Measurements from ENCODE around the gene DSG3. TPM values are rescaled to one million over a fixed set of nuclear protein-coding genes. Genes with fewer than 3 reads are reported as not detected.

Gene DSG3
- total RNA-seq, 1 donor from 2014 or later = not detected

DNA sequence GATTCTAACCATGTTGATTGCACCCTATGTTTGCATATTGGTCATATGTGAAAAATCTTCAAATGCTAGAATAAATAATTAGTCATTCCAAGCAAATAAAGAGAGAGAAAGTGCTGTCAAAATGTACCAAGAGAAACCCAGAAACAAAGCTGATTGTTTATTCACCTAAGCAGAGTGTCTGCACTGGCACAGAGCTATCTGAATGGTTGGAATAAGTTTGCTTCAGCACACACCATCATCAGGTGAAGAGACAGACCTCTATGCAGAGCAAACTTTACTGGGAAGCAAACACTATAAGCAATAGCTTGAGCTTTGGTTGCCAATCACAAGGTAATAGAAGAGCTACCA, 45.5 kb upstream of the DSG3 start:
- no peak for DNase-seq (ENCODE audit: low spot score in 2 of 2)
- no peaks in the 10 kb centered on the region for H3K36me3 ChIP-seq
- H3K27me3 ChIP-seq = no peaks in the 10 kb centered on the region
- intact Hi-C loops (cut with DNase I) = no loop called here
- TF ChIP-seq, protein P1, sequence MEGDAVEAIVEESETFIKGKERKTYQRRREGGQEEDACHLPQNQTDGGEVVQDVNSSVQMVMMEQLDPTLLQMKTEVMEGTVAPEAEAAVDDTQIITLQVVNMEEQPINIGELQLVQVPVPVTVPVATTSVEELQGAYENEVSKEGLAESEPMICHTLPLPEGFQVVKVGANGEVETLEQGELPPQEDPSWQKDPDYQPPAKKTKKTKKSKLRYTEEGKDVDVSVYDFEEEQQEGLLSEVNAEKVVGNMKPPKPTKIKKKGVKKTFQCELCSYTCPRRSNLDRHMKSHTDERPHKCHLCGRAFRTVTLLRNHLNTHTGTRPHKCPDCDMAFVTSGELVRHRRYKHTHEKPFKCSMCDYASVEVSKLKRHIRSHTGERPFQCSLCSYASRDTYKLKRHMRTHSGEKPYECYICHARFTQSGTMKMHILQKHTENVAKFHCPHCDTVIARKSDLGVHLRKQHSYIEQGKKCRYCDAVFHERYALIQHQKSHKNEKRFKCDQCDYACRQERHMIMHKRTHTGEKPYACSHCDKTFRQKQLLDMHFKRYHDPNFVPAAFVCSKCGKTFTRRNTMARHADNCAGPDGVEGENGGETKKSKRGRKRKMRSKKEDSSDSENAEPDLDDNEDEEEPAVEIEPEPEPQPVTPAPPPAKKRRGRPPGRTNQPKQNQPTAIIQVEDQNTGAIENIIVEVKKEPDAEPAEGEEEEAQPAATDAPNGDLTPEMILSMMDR (IDR thresholded peaks at IDR 0.05) = no peak
- no peak overlapping the region for H3K4me3 ChIP-seq
- H3K4me1 ChIP-seq = no peaks in the 10 kb centered on the region
- H3K9me3 ChIP-seq = no peaks in the 10 kb centered on the region
- no peak overlapping the region for H3K27ac ChIP-seq

DNA sequence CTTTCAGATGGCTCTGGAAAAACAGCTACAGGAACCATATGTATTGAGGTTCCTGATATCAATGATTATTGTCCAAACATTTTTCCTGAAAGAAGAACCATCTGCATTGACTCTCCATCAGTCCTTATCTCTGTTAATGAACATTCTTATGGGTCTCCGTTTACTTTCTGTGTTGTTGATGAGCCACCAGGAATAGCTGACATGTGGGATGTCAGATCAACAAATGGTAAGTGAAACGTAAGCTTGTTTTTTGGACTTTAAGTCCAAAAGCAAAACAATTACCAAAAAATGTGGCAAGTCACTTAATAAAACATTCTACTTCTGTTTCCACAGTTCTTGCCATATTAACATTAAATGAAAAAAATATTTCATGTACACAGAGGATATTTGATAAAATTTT, 44.1 kb upstream of the DSG3 start:
- intact Hi-C loops (cut with DNase I) = no loop called here
- no peak for DNase-seq (ENCODE audit: low spot score in 2 of 2)
- Histone ChIP-seq H3K27me3 (no peaks in the 10 kb centered on the region), H3K4me3 (no peak overlapping the region), H3K4me1 (no peaks in the 10 kb centered on the region), H3K36me3 (no peaks in the 10 kb centered on the region), H3K9me3 (no peaks in the 10 kb centered on the region), H3K27ac (no peak overlapping the region)
- TF ChIP-seq, protein P1 (IDR thresholded peaks at IDR 0.05) = no peak

- no peaks in the 10 kb centered on the region for H3K27me3 ChIP-seq
- H3K4me3 ChIP-seq = no peak overlapping the region
- H3K36me3 ChIP-seq = no peaks in the 10 kb centered on the region
- intact Hi-C loops (cut with DNase I) = no loop called here
- no peak for DNase-seq (ENCODE audit: low spot score in 2 of 2)
- H3K4me1 ChIP-seq = no peaks in the 10 kb centered on the region
- no peaks in the 10 kb centered on the region for H3K9me3 ChIP-seq
- H3K27ac ChIP-seq = no peak overlapping the region
- TF ChIP-seq, protein P1 (IDR thresholded peaks at IDR 0.05) = no peak
Measured at GRCh38 chr18:31407649-31408048, 39.9 kb upstream of the DSG3 start.

DNA sequence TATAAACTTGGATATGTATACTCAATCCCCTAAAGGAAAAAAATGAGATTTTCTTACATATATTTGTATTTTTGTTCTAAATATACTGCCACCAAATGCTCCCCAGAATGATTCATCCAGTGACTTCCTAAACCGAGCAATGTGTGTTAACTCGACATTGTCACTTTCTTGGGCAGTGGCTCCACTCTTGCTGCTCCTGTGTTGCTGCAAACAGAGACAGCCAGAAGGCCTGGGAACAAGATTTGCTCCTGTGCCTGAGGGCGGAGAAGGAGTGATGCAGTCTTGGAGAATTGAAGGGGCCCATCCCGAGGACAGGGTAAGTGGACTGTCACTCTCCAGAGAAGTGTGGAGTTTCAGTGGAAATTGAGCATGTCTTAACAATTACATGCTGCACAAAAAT, 38.3 kb upstream of the DSG3 start:
- Histone ChIP-seq H3K27ac (no peak overlapping the region), H3K27me3 (no peaks in the 10 kb centered on the region), H3K4me3 (no peak overlapping the region), H3K9me3 (no peaks in the 10 kb centered on the region), H3K36me3 (no peaks in the 10 kb centered on the region), H3K4me1 (no peaks in the 10 kb centered on the region)
- TF ChIP-seq, protein P1 (IDR thresholded peaks at IDR 0.05) = no peak
- intact Hi-C loops (cut with DNase I) = no loop called here
- no peak for DNase-seq (ENCODE audit: low spot score in 2 of 2)

GRCh38 chr18:31410716-31411483, 36.6 kb upstream of the DSG3 start:
- H3K4me3 ChIP-seq = no peak overlapping the region
- H3K9me3 ChIP-seq = no peaks in the 10 kb centered on the region
- DNase-seq (ENCODE audit: low spot score in 2 of 2) = no peak
- TF ChIP-seq, protein P1 (IDR thresholded peaks at IDR 0.05) = no peak
- H3K27ac ChIP-seq = no peak overlapping the region
- no peaks in the 10 kb centered on the region for H3K27me3 ChIP-seq
- no peaks in the 10 kb centered on the region for H3K4me1 ChIP-seq
- no peaks in the 10 kb centered on the region for H3K36me3 ChIP-seq
- intact Hi-C loops (cut with DNase I) = no loop called here

GRCh38 chr18:31413137-31413536, 34.4 kb upstream of the DSG3 start:
- DNase-seq (ENCODE audit: low spot score in 2 of 2) = no peak
- TF ChIP-seq, protein P1 (IDR thresholded peaks at IDR 0.05) = no peak
- Histone ChIP-seq H3K9me3 (no peaks in the 10 kb centered on the region), H3K36me3 (no peaks in the 10 kb centered on the region), H3K27ac (no peak overlapping the region), H3K4me1 (no peaks in the 10 kb centered on the region), H3K27me3 (no peaks in the 10 kb centered on the region), H3K4me3 (no peak overlapping the region)
- intact Hi-C loops (cut with DNase I) = no loop called here

Measured in ascending aorta (tissue), 2 donors.